Activated CD4-positive, alpha-beta T cell treated with anti-CD3 and anti-CD28 coated beads for 24 hours (primary cell): ENCODE measurements around the gene METTL24.

Source experiments
- DNase-seq, 2 donors: peaks; one replicate each; pipeline ENCODE4 v3.0.0-alpha.2; 2020; ENCODE audit warnings: low read depth in 2 of 2

The METTL24 gene, protein sequence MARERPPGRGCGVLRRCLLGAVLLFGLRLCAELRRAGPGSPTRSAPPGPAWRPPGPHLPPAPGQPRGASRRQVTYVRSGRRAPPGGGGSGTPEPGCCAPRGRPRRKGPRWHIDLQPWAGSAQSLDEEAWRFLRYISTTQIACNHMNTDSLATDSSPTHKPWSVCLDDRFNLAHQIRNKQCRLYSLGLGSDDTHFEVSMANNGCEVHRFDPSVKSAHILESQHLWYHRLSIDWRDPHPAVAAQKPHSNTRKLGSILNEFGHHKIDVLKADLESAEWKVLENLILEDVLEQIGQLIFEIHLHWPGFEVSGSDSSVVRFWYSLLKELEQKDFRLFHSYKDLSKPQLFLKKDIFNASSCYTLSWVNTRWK

DNA sequence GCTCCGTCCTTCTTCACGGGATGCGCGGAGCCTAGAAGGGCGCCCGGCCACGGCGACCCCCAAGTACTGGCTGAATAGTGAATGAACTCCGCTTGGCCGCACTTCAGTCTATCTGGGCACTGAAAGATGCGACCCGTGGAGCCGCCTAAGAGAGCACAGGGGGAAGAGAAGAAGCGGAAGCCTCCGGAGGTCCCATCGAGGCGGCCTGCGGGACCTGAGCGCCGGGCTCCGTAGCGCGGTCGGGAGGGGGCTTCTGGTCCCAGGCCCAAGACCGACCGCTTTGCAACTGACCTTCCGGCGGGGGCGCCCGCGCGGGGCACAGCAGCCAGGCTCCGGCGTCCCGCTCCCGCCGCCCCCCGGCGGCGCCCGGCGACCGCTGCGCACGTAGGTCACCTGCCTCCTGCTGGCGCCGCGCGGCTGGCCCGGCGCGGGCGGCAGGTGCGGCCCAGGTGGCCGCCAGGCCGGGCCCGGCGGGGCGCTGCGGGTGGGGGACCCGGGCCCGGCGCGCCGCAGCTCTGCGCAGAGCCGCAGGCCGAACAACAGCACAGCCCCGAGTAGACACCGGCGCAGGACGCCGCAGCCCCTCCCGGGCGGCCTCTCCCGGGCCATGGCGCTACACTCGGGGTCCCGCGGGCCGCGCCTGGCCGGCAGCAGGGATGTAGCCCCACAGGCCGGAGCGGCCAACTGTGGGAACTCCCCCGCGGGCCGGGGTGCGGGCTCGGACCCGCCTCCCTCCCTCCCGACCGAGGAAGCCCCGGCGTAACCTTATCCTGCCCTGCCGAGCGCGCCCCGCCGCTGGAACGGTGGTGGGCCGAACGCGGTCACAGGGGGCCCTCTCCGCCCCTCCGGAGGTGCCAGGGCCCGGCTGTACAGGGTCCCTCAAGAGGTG is at the start of gene METTL24:
TSS of gene METTL24 (minus strand) at position 686 of the 889 bp plus-strand sequence. CDS start at position 609, 77 bp downstream.
- DNase-seq: no peak

DNA sequence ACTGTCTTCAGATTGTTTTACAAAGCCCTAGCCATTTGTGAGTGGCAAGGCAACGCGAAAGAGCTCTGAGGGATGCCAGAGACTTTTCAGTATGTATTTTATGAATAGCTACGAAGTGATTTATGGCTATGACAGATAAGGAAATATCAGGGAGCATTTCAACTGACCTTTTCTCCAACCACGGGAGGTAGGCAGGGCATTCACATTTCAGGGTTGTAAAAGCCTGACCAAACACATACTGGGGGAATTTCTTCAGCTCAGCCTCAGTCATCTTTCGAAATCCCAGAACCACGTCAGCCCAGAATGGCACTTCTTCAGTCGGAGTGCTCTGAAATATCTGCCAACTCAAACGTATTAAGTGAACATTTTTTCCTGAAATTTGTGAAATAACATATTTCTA is 46.5 kb upstream of the METTL24 start:
- no peak for DNase-seq

DNA sequence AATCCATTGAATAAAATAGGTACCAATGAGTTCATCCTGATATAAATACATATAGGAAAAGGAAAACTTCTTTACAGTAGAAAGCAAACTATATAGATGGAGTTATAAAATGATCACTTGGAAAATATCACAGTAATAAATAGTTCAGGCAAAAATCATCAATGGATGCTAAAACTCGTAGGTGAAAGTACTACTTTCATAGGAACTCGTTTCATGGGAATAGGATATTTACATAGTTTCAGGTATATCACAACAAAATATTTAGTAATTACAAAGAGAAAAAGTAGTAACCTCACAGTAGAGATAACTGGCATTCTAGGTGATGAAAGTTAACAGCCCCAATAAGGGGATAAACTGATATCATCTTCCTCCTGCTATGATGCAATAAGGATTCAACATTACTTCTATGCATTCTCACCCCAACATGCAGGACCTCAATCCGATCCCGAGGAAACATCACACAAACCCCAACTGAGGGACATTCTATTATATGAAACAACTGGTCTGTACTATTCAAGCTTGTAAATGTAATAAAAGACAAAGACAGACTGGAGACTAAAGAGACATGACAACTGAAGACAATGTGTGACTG is 43.5 kb upstream of the METTL24 start:
- DNase-seq: no peak

DNA sequence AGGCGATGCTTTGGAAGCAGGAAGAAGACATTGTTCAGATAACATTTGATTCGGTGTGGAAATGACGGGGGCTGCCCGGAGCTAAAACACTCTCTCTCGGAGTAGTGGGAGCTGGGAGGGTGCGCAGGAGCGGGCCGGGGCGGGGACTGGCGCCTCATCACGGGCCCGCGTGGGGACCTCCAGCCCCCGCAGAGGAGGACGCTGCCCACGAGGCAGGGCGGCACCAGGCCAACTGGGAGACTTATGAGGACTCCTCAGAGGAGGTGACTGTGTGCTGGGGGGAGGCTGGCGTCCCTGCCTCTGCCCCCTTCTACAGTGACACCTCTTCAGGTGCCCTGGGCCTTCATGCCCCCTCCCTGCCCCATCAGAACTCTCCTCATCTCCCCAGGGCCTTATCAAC is 42.1 kb upstream of the METTL24 start:
- DNase-seq: no peak

DNA sequence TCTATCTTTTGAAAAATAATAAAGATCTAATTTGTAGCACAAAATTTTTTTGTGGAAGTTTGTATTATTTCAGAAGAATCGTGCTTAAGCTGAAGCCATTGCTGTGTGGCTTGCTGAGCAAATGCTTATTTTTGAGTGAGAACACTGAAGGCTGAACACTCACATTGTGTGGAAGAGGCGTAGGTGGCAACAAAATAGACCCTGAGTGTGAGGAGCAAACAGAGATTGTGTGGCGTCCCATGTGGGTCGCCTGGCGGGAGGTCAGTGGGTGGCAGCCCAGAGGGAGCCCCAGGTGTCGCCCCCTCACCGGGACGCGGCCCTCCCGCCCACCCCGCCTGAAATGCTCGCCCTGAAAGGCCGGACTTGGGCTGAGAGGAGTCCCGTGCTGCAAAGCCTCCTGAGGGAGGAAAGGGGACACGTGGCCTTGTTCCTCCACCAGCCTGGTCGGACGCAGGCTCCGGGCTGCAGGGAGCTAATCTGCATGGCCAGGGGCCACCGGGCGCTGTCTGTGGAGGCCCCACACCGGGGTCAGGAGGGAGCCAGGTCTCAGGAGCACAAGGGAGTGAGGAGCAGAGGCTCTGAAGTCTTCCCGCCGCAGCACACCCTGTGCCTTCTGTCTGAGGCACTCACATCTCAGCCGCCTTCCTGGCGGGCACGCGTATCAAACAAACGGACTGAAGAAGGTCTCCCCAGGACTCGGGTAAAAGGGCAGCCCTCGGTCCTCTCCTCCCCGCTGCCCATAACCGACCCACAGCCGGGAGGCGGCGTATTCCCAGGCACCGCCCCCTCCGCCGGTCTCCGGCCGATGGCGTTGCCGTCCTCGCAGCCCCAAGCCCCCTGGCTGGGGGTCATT is 41.3 kb upstream of the METTL24 start:
- DNase-seq: no peak

DNA sequence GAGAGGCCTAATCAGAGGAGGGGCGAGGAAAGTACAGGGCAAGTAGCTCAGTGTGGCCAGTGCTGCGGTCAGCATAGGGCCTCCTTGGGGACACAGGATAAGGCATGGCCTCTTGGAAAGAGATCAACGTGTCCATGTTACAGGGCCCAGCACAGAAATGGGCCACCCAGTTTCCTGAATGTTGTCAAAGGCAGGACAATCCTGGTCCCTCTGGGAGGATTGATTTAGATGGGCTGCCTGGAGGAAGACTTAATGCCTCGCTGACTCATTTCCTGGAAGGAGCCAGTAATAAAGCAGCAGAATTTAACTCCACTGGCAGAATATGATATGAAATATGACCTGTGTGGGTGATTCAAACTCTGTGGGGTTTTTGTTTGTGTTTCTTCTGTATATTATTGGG is 40.6 kb upstream of the METTL24 start:
- DNase-seq: no peak

DNA sequence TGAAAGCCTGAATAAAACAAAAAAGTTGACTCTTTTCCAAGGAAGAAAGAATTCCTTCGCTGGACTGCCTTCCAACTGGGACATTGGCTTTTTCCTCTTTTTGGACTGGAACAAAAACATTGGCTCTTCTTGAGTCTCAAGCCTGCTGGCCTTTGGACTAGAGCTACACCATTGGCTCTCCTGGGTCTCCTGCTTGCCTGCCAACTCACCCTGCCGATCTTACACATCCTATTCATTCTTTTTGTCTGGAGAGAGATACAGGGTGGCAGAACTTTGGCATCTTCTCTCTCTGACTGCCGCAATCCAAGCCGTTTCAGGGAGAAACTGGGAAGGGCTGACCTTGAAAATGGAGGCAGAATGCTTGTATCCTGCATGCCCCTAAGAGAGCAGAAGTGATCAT is 37.1 kb upstream of the METTL24 start:
- DNase-seq: no peak

DNA sequence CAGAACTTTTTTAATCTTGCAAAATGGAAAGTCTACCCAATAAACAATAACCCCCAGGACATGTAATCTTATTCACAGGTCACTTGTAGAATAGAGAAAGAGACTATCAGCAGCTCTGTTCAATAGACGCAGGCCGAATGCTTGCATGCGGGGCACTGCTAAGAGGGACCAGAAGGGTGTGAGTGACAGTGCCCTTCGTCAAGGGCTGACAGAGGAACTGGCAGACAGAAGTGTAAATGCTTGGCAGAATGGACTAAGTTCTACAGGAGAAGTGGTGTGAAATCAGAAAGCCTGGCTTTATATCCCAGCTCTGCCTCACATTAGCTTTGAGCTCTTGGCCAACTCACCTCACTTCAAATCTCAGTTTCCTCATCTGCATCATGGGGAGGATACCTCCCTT is 36.3 kb upstream of the METTL24 start:
- no peak for DNase-seq

DNA sequence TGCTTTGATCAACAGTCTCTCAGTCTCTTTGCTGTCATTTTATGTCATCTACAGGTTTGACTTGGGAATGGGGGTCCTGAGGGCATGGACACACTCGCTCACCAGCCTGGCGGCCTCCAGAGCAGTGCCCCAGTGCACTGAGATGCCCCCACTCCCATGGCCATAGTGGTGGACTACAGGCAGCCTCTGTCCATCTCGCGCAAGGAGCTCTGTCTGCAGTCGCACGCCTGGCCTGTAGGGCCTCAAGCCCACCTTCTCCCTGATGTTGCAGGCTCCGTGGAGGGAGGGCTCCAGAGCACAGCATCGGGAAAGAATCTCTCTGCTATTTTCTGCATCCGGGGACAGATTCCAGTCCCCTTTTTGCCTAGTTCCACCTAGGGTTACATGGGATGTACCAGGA is 34.6 kb upstream of the METTL24 start:
- DNase-seq: no peak

DNA sequence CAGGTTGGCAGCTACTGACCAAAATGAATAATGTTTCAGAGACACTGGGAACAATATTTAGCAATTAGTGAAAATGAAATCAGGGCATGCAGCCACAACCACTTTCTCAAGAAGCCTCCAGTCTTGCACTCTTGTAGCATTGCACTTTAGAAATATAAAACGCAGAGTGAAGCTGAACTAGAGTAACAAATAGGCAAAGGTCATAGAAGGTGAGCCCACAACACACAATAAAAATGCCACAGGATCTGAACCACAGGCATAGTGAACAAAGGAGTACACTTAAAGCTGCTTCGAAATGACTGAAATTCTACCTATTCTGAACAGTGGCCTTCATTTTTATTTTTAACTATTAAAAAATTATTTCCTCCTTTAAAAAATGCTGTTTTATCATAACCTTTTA is 32.3 kb upstream of the METTL24 start:
- no peak for DNase-seq

DNA sequence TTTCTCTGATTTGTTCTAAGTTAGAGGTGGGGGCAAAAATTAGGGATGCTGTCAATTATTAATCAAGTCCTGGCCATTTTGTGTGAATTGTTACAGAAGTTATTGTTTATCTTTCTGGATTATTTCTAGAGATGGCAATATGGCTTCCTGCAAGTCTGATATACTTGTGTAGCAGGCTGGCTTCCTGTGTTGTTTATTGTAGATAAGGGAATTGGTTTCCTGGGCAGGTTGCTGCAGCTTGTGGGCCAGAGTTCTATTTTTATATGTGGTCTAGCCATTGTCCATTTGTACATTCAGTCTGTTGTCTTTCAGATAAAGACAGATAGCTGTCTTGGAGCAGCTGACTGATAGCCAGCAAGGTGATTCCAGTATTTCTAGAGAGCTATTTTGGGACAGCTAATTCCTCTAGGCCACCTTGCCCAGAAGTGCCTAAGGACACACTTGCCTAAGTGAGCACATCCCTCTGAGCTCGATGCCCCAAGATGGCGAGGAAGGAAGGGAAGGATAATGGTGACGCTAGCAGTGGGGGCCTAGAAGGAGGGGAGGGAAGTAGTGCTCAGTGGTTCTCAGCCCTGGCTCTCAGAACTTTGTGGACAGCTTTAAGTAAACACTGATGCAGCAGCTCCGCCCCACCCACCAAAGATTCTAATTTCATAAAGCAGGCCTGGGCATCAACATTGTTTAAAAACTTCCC is 31.7 kb upstream of the METTL24 start:
- no peak for DNase-seq

DNA sequence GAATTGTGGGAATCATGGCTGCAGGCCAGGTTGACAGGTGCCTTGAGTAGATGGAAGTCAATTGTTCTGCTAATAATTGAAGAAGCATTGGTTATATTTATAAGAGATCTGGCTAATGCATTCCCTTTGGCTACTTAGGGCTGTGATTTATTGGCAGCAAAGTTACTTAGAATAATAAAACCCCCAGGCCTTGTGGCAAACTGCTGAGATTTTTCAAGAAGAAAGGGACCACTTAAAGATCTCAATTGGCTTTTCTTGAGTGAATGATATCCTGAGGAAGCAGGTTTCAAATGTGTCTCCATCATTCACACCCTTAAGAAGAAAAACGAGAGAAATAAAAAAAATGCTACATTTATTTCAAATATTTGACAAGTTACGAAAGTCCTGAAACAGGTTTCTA is 29.8 kb upstream of the METTL24 start:
- no peak for DNase-seq

DNA sequence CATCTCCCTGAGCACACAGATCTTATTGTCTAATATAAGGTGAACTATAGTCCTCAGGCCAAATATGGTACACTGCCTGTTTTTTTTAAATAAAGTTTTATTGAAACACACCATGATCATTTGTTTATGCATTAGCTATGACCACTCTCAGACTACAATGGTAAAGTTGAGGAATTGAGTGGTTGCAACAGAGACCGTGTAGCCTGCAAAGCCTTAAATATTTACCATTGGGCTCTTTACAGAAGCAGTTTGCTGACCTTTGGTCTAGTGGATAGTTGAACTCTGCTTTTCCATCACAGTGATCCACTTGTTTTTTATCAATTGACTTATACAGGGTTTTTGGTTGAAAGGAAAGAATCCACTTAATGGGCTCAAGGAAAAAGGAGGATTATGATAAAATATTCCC is 27.3 kb upstream of the METTL24 start:
- no peak for DNase-seq

DNA sequence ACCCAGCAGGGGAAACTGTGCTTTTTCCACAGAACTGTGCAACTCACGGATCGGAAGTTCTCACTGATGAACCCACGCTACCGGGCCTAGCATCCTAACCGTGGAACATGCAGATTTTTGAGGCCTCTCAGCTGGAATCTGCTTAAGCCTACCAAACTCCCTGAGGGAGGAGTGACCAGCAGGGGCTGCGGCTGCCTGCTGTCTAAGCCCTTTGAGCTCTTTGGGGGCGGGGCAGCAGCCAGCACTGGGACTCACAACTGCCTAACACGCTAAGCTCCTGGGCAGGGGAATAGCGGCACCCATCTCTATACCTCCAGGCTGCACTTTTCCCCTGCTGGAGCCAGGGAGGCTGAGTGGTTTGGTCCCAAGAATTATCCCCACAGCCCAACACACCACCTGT is 20.4 kb upstream of the METTL24 start:
- DNase-seq: no peak

DNA sequence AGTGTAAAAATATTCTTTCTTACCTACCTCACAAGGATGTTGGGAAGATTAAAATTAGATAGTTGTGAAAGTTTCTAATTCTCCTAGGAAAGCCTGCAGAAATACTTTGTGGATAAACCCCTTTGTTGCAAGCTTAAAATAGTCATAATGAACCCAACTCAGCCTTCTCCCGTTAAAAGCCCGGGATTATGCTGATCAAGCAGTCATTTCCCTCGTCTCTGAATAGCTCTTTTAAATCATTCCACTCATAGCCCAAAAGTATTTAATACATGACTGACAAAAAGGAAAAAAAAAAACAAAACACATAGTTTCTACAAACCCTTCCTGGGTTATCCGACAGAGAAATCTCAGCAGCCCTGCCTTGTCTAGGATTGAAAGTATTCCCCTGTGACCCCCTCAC is 10.9 kb upstream of the METTL24 start:
- no peak for DNase-seq

DNA sequence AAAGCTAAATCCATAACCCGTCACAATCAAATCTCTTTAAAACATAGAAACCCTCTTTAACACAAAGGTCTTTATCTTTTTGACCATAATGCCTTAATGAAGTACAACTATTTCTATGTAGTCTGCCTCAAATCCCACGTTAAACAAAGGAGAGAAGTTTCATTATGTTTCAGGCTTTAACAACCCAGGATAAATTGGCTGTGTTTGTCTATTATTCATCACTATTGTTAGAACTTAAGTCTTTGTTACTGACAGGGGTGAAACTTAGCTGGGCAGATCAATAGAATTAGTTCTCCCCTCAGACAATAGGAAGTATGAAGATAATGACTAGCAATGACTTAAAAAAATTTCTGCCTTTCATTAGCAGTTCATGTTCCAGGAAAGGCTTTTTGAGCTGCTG is 10.1 kb upstream of the METTL24 start:
- no peak for DNase-seq

DNA sequence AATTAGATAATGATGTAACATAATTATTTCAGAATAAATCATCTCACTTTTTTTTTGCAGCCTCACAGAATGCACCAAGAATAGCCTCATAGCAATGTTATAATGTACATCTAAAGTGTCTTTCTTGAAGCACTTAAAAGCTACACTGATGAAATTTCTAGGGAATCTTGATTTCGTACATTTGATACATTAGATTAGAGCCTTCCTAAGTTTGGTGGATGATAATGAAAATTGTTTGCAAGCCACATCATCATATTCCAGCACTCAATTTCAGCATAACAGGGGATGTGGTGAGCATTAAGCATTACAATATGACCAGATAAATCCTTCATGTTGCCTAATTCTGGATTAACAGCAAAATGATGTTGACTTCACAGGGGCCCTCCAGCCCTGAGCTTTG is 9.7 kb upstream of the METTL24 start:
- DNase-seq: no peak

DNA sequence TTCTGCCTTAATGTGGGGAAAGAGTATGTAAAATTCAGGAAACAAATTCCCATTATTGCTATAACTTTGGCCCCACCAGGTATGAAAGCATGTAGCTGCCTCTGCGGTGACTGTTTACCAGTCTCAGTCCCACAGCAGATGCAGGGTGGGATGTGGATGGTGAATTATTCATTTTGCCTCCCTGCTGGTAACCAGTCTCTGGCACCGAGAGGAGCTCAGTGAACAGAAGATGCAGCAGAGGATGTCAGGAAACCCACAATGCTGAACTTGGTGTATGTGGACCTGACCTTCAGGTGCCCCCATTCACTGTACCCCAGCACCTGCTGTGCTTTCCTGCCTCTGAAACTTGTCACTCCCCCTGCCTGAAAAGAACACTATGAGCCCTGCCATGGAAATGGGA is 8.8 kb upstream of the METTL24 start:
- DNase-seq: no peak

DNA sequence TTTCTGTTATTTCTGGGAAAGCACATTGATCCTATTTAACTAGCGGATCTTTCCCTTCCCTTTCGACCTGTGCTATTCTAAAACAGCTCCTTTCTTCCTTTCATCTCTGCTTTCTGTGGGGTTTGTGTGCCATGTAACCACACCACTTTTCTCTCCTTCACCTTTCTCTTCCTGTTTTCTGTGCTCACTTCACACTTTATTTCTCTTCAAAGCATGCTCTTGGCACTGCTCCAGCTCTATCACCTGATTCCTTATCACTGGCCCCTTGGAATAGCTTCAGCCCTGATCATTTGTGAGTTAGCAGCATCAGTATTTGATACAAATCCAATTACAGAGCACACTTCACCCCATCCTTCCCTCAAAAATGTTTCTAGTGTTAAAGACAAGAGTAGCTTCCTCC is 8.1 kb upstream of the METTL24 start:
- DNase-seq: no peak

DNA sequence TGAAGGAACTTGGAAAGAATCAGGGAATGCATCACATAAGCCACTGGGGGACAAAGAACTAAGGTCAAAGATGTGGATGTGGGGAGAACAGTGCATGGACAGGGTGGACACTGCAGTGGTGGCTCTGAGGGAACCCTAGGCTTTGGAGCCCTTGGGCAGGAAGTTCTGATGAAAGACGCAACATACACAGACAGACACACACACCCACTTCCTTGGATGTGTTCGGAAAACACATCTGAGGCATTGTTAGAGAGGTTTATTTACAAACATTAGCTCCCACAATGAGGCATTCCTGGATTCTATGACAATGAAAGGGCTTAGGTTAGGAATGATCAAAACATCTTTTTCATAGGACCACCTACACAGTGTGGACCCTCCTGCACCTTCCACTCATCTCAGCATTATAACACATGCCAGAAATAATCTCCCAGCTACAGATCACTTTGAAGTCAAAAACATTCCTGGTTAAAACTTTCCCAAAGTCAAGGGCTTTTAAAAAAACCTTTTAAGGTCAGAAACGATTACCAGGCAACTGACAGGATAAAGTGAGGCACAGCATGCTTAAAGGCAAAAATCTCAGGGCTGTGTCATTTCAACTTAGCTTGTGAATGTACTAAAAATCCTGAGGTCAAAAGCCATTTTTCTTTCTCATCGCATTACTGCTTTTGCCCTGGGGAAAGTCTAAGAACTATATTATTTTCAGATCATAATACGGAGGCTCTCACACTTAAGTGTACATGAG is 6.4 kb upstream of the METTL24 start:
- no peak for DNase-seq
